NCI-H1694 treated with DMSO at 0.1 percent for 48 hours (cell line): ENCODE data around the gene ARHGAP9.
"Not testable (repeated sequence)": the region's sequence is repeated elsewhere in the genome, so short reads cannot be mapped to it uniquely, and the experiment has no call there.

Source experiments
- DNase-seq: peaks from one replicate; lab custom pipeline; 2025; lab: John Stamatoyannopoulos, UW

The ARHGAP9 gene

GRCh38 chr12:57456737-57457490 is 22.8 kb downstream of the ARHGAP9 start:
- DNase-seq = no peak

GRCh38 chr12:57456145-57456700 is 23.4 kb downstream of the ARHGAP9 start:
- DNase-seq = peak; percentile 43

- DNase-seq = no peak
Observed at GRCh38 chr12:57455374-57456144, 24.1 kb downstream of the ARHGAP9 start.

GRCh38 chr12:57454566-57455373 is 24.9 kb downstream of the ARHGAP9 start, which contains the start of gene INHBE:
Gene INHBE, plus strand, starts transcription at chr12:57455307. Its CDS starts 230 bp downstream, at chr12:57455537.
- DNase-seq = peak; percentile 25

GRCh38 chr12:57454213-57454565 is 25.5 kb downstream of the ARHGAP9 start:
- no peak for DNase-seq

- no peak for DNase-seq
Observed at GRCh38 chr12:57452937-57453509, 26.6 kb downstream of the ARHGAP9 start.

GRCh38 chr12:57452181-57452936 is 27.3 kb downstream of the ARHGAP9 start:
- DNase-seq = no peak

GRCh38 chr12:57451233-57451778 is 28.4 kb downstream of the ARHGAP9 start:
- no peak for DNase-seq

- DNase-seq = no peak
Observed at GRCh38 chr12:57450057-57450456, 29.6 kb downstream of the ARHGAP9 start.

- DNase-seq = no peak
Observed at GRCh38 chr12:57449375-57449774, 30.3 kb downstream of the ARHGAP9 start.

- DNase-seq = no peak
Observed at GRCh38 chr12:57448669-57449068, 31.0 kb downstream of the ARHGAP9 start.

GRCh38 chr12:57446292-57446960 is 33.2 kb downstream of the ARHGAP9 start:
- DNase-seq = no peak

- DNase-seq = no peak
Observed at GRCh38 chr12:57444744-57445143, 34.9 kb downstream of the ARHGAP9 start.

GRCh38 chr12:57444337-57444736 is 35.3 kb downstream of the ARHGAP9 start:
- not testable (repeated sequence) for DNase-seq

- no peak for DNase-seq
Observed at GRCh38 chr12:57441846-57442427, 37.7 kb downstream of the ARHGAP9 start.

- not testable (repeated sequence) for DNase-seq
Observed at GRCh38 chr12:57441393-57441792, 38.3 kb downstream of the ARHGAP9 start.

GRCh38 chr12:57439762-57440266 is 39.9 kb downstream of the ARHGAP9 start:
- no peak for DNase-seq

- DNase-seq = no peak
Observed at GRCh38 chr12:57438400-57438799, 41.3 kb downstream of the ARHGAP9 start.

- DNase-seq = no peak
Observed at GRCh38 chr12:57435293-57435692, 44.4 kb downstream of the ARHGAP9 start.
